AG09319 (cell line): ENCODE measurements around the gene NOC4L.

Experiments used
- DNase-seq: peaks from one replicate; pipeline ENCODE4 v3.0.0-alpha.2; 2010; ENCODE audit warnings: low read depth; ENCODE audit errors: extremely low read depth
- CTCF ChIP-seq: IDR thresholded peaks from 2 replicates; pipeline ENCODE4 v1.5.1; 2011; ENCODE audit warnings: low read depth, mild to moderate bottlenecking, inconsistent platforms, low read length, moderate library complexity

Gene NOC4L

DNA sequence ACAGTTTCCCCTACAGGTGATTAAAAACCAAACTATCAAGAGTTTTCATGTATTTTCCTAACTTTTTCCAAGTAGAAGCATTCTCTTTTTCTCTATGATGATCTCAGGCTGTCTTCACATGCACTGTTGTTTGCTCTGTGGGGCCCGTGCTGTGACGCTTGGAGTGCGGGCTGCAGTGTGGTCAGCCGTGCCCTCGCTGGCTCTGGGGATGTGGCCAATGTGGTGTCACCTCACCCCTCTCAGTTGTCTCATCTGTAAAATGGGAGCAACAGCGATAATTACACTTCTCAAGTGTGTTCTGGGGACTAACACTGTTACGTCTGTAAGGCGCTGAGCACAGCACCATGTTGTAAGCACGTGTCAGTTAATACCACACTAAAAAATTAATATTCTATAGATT, 28.8 kb upstream of the NOC4L start:
- DNase-seq, result no peak
- no peak for TF ChIP-seq CTCF

GRCh38 chr12:132116709-132117557, 27.3 kb upstream of the NOC4L start:
- TF ChIP-seq CTCF, result no peak
- DNase-seq, result no peak

DNA sequence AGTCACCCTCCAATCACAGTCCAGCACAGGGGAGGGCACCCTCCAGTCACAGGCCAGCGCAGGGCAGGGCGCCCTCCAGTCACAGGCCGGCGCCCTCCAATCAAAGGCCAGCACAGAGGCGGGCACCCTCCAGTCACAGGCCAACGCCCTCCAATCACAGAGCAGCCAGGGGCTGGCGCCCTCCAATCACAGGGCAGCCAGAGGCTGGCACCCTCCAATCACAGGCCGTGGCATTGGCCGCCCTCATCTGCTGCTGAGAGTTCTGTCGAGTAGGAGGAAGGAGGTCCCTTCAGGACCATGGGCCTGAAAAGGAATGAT, 26.7 kb upstream of the NOC4L start:
- no peak for DNase-seq
- TF ChIP-seq CTCF, result no peak

- no peak for TF ChIP-seq CTCF
These were observed 25.4 kb upstream of the NOC4L start for GRCh38 chr12:132118876-132119275.

GRCh38 chr12:132121283-132121682, 23.0 kb upstream of the NOC4L start:
- no peak for TF ChIP-seq CTCF
- DNase-seq, result no peak

More at GRCh38 chr12:132118876-132119275, 25.4 kb upstream of the NOC4L start:
- DNase-seq, result no peak

- no peak for TF ChIP-seq CTCF
- DNase-seq, result no peak
These were observed 20.1 kb upstream of the NOC4L start for GRCh38 chr12:132123970-132124765.

DNA sequence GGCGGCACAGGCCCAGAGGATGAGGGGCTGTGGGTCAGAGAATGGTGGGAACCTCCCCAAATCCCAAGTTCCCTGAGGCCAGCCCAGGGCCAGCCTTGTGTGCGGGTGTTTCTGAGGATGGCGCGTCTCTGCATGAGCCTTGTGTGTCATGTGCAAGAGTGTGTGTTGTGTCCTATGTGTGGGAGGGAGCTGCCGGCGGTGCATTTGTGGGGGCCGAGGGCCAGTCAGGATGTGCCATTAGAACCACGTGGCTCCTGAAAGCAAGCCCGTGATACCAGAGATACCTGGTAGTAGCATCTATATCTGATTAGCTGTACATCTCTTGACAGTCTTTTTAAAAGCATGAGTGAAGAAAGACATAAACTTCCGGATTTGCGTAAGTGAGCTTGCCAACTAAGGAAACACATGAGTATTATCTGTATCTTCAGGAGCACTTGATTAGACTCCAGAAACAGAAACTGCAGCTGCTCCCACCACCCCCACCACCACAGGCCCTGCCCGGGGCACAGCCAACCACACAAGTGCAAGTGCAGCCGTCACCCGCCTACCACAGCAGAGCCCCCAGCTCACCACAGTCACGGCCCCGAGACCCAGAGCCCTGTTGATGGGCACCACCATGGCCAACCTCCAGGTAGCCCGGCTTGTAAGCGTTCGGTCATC, 19.4 kb upstream of the NOC4L start:
- no peak for DNase-seq
- TF ChIP-seq CTCF, result no peak
